Measurements from ENCODE around the gene FAM216A.

Gene FAM216A

DNA sequence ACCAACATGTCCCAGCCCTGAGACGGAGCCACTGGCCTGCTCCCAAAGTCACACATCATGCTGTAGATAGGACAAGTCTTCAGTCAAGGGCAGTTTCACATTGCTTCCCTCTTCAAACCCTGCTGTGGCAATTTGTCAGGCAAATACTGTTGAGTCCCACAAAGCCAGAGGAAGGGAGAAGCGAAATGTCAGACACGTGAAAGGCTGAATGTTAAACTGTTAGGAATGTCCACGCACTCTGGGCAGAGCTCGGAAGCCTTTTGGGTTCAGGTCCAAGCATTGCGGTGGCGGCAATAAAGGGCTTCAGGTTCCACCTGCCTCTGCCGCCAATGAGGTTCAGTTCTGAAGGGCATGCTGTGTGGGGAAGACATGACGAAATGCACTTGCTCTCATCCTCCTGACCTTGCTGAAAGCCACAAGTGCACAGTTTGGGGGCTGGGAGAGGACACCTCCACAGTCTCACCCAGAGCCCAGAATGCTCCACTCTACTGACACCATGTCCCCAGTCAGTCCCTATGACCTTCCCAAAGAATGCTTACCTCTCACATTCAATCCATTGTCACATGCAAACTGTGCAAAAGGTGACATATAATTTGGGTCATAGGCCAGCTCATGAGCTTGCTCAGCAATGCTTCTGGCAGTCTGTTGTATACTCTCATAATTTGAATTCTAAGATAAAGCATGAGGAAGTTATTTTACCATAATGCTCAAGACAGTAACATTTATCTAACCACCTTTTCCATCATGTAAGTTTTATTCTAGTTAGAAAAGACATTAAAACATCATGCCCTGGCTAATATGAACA, 69.2 kb downstream of the FAM216A start:
- DNase-seq (ENCODE audit: insufficient read length, low spot score) (no peak), FAIRE-seq (no peak)

DNA sequence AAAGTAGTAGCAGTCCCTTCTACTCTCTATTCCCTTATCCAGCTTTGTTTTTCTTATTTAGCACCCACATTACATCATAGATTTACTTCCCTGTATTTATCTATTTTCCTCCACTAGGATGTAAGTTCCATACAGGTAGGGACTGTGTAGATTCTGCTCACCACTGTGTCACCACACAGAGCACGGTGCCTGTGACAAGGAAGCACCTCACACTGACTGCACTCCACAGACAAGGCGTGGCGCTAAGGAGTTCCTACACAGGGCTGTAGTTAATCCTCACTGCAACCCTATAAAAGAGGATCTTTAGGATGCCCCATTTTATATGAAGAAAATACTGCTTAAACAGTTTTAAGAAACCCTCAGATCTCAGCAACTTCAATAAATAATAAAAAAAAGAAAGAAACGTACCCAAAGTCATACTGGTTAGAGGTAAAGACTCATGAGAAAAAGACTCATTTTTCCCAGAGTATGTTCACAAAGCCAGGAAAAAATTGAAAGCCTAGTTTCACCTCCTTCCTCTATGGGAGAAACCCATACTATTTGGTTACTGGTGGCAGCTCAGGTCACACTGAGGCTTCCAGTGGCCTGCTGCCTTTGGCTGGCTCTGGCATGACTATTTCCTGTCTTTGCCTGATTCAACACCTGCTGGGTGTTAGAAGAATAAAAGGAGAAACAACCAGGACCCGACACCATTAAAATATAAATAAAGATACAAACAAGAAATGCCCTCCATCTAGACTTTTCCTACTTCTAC, 70.4 kb downstream of the FAM216A start:
- FAIRE-seq (no peak), DNase-seq (ENCODE audit: insufficient read length, low spot score) (no peak)

Measured in GM19239 (cell line).